HT-29 (cell line): Measurements from ENCODE around the gene RMC1. TPM values are rescaled to one million over a fixed set of nuclear protein-coding genes. Genes with fewer than 3 reads are reported as not detected.
"Not testable (repeated sequence)": the region's sequence is repeated elsewhere in the genome, so short reads cannot be mapped to it uniquely, and the experiment has no call there.

Source experiments
- DNase-seq: peaks from one replicate; pipeline ENCODE4 v3.0.0-alpha.2; 2015; ENCODE audit warnings: low spot score
- total RNA-seq: library from RNA; depleted of rRNA; stranded (reverse); fragments of >200 nt; shearing (Covaris generic); gene quantifications from 2 replicates; pipeline ENCODE4 v1.2.3, GENCODE V29; 2014

RMC1 gene
- total RNA-seq, 1 experiment from 2014 or later, result 11.6 TPM

GRCh38 chr18:23495723-23496440 is 7.4 kb upstream of the RMC1 start:
- no peak for DNase-seq

GRCh38 chr18:23498117-23498516 is 5.2 kb upstream of the RMC1 start:
- no peak for DNase-seq

- peak; percentile 60 for DNase-seq
Measured at GRCh38 chr18:23498877-23499276, 4.4 kb upstream of the RMC1 start.

GRCh38 chr18:23499291-23499781 is 4.0 kb upstream of the RMC1 start:
- no peak for DNase-seq

- DNase-seq, result no peak
Measured at GRCh38 chr18:23501626-23502025, 1.7 kb upstream of the RMC1 start.

- DNase-seq, result peak; percentile 24
Measured at GRCh38 chr18:23502516-23503037, 734 bp upstream of the RMC1 start.

- no peak for DNase-seq
Measured at GRCh38 chr18:23503963-23504344, 643 bp downstream of the RMC1 start.

GRCh38 chr18:23504720-23505119 is 1.4 kb downstream of the RMC1 start:
- no peak for DNase-seq

- DNase-seq, result no peak
Measured at GRCh38 chr18:23506393-23506792, 3.1 kb downstream of the RMC1 start.

GRCh38 chr18:23510923-23511322 is 7.6 kb downstream of the RMC1 start:
- not testable (repeated sequence) for DNase-seq

- not testable (repeated sequence) for DNase-seq
Measured at GRCh38 chr18:23512216-23512615, 8.9 kb downstream of the RMC1 start.

- DNase-seq, result no peak
Measured at GRCh38 chr18:23512641-23513040, 9.3 kb downstream of the RMC1 start.

- peak; percentile 83 for DNase-seq
Measured at GRCh38 chr18:23515911-23516546, 12.7 kb downstream of the RMC1 start.

- DNase-seq, result no peak
Measured at GRCh38 chr18:23519734-23520133, 16.4 kb downstream of the RMC1 start.

GRCh38 chr18:23521271-23521670 is 18.0 kb downstream of the RMC1 start:
- DNase-seq, result no peak

- no peak for DNase-seq
Measured at GRCh38 chr18:23521907-23522306, 18.6 kb downstream of the RMC1 start.

GRCh38 chr18:23523429-23524212 is 20.3 kb downstream of the RMC1 start:
- DNase-seq, result no peak

- DNase-seq, result no peak
Measured at GRCh38 chr18:23524213-23524707, 20.9 kb downstream of the RMC1 start.

- DNase-seq, result no peak
Measured at GRCh38 chr18:23526501-23527063, 23.3 kb downstream of the RMC1 start.

- DNase-seq, result no peak
Measured at GRCh38 chr18:23528580-23529472, 25.5 kb downstream of the RMC1 start.

GRCh38 chr18:23529604-23530003 is 26.3 kb downstream of the RMC1 start:
- no peak for DNase-seq
